KOPT-K1 (cell line): ENCODE data around the gene RAB29.
"Not testable (repeated sequence)": the region's sequence is repeated elsewhere in the genome, so short reads cannot be mapped to it uniquely, and the experiment has no call there.

Source experiments
- H3K27ac ChIP-seq: fragments of 200-600 bp; sonication (generic); 2 replicates; pipeline ENCODE4 v1.5.1; 2016; ENCODE audit warnings: antibody characterized with exemption, mild to moderate bottlenecking, low read depth, low read length; ENCODE audit not compliant: poor library complexity, severe bottlenecking
- H3K36me3 ChIP-seq: fragments of 200-600 bp; sonication (generic); 2 replicates; pipeline ENCODE4 v1.5.1; 2017; ENCODE audit warnings: antibody characterized with exemption, mild to moderate bottlenecking, low read length, moderate library complexity; ENCODE audit not compliant: insufficient read depth
- H3K9me3 ChIP-seq: fragments of 200-600 bp; sonication (generic); 2 replicates; pipeline ENCODE4 v1.5.1; 2017; ENCODE audit warnings: antibody characterized with exemption, low read length, mild to moderate bottlenecking; ENCODE audit not compliant: insufficient read depth, poor library complexity, severe bottlenecking

The RAB29 gene

GRCh38 chr1:205775015-205775716, at the start of gene RAB29:
TSS of gene RAB29 (minus strand) at chr1:205775482. CDS start at chr1:205774956, 526 bp downstream.
- H3K36me3 ChIP-seq = peaks cover 5% of the 10 kb centered on the region; the same call in 1 of the 2 replicates
- no peaks in the 10 kb centered on the region for H3K9me3 ChIP-seq
- peak within 1 kb of the TSS; percentile 56 for H3K27ac ChIP-seq

- Histone ChIP-seq H3K27ac (no peak overlapping the region), H3K9me3 (peaks cover 19% of the 10 kb centered on the region), H3K36me3 (no peaks in the 10 kb centered on the region)
Measured at GRCh38 chr1:205824180-205824579, 48.9 kb upstream of the RAB29 start.

GRCh38 chr1:205823260-205823659, 48.0 kb upstream of the RAB29 start:
- H3K36me3 ChIP-seq, H3K27ac ChIP-seq: not testable (repeated sequence)
- peaks cover 19% of the 10 kb centered on the region for H3K9me3 ChIP-seq

- Histone ChIP-seq H3K27ac (no peak overlapping the region), H3K9me3 (peaks cover 19% of the 10 kb centered on the region), H3K36me3 (no peaks in the 10 kb centered on the region)
Measured at GRCh38 chr1:205822397-205822796, 47.1 kb upstream of the RAB29 start.

DNA sequence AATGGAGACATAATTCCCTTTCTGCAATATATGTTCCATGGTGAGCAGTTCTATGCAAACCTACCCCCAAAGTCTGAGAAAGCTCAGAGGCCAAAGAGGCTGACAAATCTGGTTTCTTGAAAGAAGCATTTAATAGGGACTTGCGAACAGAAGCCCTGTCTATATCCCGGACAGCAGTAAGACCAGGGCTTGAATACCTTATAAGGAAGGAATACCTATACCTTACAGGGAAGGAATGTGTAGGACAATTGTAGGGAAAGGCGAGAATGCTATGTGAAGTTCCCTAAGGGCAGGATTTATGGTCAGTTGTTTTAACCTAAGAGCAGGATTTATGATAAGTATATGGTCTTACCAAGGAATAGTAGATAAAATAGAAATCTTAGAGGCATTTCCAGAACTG, 42.7 kb upstream of the RAB29 start:
- Histone ChIP-seq H3K36me3 (no peaks in the 10 kb centered on the region), H3K27ac (no peak overlapping the region), H3K9me3 (peaks cover 3% of the 10 kb centered on the region)

DNA sequence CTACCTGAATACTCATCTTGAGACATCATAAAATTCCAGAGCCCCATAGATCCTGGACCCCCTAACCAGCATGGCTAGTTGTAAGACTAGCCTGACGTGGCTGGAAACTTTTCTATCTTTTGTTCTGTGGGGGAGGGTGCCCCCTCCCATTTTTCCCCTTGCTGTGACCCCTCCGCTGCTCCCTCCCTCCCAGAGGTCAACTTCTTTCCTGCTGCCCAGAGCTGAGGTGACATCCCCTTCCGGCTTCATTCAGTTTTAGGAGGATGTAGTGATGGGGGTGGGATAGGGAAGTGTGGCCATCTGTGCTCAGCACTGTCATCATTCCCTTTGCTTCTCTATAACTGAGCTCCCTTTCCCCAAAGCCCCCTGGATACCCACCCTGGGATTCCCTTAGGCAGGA, 42.1 kb upstream of the RAB29 start:
- Histone ChIP-seq H3K9me3 (no peaks in the 10 kb centered on the region), H3K27ac (no peak overlapping the region), H3K36me3 (no peaks in the 10 kb centered on the region)

GRCh38 chr1:205813755-205814058, 38.4 kb upstream of the RAB29 start:
- Histone ChIP-seq H3K36me3 (peaks cover 21% of the 10 kb centered on the region; the same call in 1 of the 2 replicates), H3K27ac (peak overlapping the region; percentile 70), H3K9me3 (no peaks in the 10 kb centered on the region)

DNA sequence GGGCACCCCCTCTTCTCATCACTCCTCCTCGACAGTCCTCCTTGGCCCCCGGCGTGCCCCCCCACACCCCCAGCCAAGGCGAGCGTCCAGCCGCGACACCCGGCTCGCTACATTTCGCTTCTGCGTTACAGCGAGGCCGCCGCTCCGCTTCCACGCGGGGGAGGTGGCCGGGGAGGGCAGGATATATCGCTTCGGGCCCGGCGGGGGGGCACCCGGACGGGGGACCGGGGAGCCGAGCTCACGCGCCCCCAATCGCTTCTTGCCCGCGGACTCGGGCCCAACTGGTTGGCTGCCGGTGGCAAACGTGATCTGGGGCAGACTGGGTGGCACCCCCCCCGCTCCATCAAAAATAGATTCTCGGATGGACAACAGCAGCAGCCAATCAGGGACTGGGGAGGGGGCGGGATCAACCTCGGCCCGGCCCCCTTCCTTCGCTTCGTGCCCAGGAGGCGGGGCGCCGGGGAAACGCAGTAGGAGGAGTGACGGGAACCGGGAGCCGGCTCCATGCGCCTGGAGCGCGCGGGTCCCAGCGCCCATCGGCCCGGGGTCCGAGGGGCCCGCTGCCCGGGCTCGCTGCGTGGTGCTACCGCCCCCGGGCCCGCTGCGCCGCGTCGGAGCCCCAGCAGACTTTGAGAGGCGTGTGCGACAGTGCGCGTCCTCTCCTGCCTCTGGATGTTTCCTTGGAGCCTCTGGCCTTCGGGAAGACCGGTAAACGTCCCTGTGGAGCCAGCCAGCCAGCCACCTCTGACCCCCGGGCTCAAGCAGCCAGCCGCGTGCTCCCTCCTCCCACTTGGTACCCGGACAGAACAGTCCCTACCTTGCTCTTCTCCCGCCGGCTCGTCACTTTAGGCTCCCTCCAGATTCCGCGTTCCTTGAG, 37.8 kb upstream of the RAB29 start, which contains the start of gene SLC41A1:
TSS of gene SLC41A1 (minus strand) at position 321 of the 877 bp plus-strand sequence. CDS start 2,757 bp downstream, outside the sequence.
- H3K9me3 ChIP-seq = no peaks in the 10 kb centered on the region
- peak within 1 kb of the TSS; percentile 70 for H3K27ac ChIP-seq
- H3K36me3 ChIP-seq = peaks cover 27% of the 10 kb centered on the region; the same call in 1 of the 2 replicates

GRCh38 chr1:205812271-205812877, 37.1 kb upstream of the RAB29 start:
- Histone ChIP-seq H3K27ac (peak overlapping the region; percentile 70), H3K36me3 (peaks cover 29% of the 10 kb centered on the region; the same call in 1 of the 2 replicates), H3K9me3 (no peaks in the 10 kb centered on the region)

DNA sequence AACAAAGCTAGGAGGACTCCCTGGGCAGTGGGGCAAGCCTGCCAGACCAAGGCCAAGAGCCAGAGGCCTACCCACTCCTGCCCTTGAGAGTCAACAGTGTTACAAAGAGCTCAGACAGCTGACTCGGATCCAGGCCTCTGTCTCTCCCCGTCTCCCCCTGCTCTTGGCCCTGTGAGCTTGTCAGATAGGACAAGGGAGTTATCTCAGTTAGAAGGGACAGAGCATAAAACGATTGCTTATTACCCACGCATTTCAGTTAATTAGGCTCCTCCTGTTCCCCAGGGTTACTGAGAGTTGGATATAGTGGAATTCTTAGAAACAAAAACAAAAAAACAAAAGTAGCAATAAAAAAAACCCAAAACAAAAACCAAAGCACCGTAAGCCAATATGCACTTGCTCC, 36.4 kb upstream of the RAB29 start:
- Histone ChIP-seq H3K9me3 (no peaks in the 10 kb centered on the region), H3K27ac (peak overlapping the region; percentile 70), H3K36me3 (peaks cover 29% of the 10 kb centered on the region; the same call in 1 of the 2 replicates)

DNA sequence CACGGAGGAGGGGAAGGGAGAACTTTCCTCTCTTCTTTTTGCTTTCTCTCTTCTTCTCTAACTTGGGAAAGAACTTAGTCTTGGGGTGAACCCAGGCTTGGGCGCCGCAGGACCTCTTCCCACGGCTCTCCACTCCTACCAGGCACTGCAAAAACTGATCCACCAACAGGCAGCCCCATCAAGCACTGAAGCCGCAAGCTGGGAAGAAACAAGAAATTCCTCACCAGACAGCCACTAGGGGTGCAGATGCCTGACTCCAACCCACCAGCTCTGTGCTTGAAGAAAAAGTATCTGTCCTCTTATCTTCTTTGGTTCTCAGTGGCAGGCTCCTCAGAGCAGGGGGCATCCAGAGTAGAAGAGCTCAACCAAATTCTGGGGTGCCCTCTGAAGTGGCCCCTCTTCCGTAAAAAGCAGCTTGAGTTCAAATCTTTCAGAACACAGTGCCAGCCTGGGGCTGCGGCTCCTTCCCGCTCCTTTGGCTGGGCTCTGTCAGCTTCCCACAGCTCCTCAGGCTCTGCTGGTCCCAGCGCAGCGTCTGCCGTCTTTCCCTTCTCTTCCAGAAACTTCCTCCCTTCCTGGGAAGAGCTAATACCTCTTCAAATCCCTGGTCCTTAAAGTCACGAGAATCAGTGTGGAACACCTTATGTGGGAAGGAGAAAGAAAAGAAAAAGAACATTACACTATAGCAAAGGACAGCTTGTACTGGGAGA, 35.3 kb upstream of the RAB29 start:
- H3K27ac ChIP-seq = no peak overlapping the region
- H3K36me3 ChIP-seq = peaks cover 29% of the 10 kb centered on the region; the same call in 1 of the 2 replicates

DNA sequence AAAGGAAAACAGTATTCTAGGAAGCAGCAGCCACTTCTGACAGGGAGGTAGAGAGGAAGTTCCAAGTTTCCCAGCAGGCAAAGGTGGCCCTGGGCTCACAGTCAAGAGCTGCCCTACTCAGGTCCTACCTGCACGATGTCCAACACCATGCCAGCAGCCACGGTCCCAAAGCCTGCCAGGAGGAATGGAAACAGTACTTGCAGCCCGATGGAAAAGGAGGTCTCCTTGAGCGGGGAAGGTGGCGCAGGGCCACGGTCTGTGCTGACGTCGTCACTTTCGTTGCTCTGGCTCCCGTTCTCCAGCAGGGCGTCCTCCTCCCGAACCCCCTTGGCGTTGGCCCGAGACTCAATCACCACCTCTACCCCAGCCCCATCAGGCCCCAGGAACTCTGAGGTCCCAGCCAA, 34.7 kb upstream of the RAB29 start:
- Histone ChIP-seq H3K36me3 (peaks cover 29% of the 10 kb centered on the region; the same call in 1 of the 2 replicates), H3K27ac (no peak overlapping the region), H3K9me3 (no peaks in the 10 kb centered on the region)

More for the DNA sequence above, 35.3 kb upstream of the RAB29 start:
- H3K9me3 ChIP-seq = no peaks in the 10 kb centered on the region

- Histone ChIP-seq H3K27ac (no peak overlapping the region), H3K9me3 (no peaks in the 10 kb centered on the region), H3K36me3 (peaks cover 31% of the 10 kb centered on the region; the same call in 1 of the 2 replicates)
Measured at GRCh38 chr1:205809469-205809868, 34.2 kb upstream of the RAB29 start.

- Histone ChIP-seq H3K27ac (peak overlapping the region; percentile 17), H3K9me3 (no peaks in the 10 kb centered on the region), H3K36me3 (peaks cover 33% of the 10 kb centered on the region; the same call in 1 of the 2 replicates)
Measured at GRCh38 chr1:205805082-205805711, 29.9 kb upstream of the RAB29 start.
